ENCODE measurements around the gene GPR148. TPM values are rescaled to one million over a fixed set of nuclear protein-coding genes. Genes with fewer than 3 reads are reported as not detected.

Gene GPR148, protein sequence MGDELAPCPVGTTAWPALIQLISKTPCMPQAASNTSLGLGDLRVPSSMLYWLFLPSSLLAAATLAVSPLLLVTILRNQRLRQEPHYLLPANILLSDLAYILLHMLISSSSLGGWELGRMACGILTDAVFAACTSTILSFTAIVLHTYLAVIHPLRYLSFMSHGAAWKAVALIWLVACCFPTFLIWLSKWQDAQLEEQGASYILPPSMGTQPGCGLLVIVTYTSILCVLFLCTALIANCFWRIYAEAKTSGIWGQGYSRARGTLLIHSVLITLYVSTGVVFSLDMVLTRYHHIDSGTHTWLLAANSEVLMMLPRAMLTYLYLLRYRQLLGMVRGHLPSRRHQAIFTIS
- not detected in 2 replicates for total RNA-seq

DNA sequence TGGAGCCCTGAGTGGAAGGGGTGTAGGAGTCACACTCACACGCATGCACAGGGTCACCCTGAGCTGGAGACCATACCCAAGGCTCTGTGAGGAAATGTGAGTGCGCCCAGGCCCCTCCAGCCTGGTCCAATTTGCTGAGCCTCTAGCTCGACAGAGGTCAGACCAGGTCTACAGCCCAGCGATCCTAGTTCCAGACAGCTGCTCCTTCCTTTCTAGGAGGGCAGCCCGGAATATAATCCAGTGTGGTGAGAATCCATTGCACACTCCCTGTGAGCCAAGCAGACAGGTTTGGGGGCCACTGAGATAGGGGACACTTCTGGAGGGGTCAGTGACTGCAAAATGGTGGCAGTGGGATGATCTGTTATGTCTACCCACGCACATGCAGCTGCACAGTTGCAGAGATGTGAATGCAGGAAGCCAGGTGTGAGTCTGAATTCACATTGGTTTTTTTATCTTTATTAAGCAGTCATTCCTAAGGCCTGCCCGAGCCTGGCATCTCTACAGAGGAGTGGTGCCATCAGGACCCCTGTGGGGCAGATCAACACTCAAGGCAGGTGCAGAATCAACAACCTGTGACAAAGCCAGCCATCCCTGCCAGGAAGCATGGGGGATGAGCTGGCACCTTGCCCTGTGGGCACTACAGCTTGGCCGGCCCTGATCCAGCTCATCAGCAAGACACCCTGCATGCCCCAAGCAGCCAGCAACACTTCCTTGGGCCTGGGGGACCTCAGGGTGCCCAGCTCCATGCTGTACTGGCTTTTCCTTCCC is at the start of gene GPR148:
Gene GPR148, plus strand, starts transcription at position 522 of the 768 bp plus-strand sequence. Its CDS starts 82 bp downstream, at position 604.

DNA sequence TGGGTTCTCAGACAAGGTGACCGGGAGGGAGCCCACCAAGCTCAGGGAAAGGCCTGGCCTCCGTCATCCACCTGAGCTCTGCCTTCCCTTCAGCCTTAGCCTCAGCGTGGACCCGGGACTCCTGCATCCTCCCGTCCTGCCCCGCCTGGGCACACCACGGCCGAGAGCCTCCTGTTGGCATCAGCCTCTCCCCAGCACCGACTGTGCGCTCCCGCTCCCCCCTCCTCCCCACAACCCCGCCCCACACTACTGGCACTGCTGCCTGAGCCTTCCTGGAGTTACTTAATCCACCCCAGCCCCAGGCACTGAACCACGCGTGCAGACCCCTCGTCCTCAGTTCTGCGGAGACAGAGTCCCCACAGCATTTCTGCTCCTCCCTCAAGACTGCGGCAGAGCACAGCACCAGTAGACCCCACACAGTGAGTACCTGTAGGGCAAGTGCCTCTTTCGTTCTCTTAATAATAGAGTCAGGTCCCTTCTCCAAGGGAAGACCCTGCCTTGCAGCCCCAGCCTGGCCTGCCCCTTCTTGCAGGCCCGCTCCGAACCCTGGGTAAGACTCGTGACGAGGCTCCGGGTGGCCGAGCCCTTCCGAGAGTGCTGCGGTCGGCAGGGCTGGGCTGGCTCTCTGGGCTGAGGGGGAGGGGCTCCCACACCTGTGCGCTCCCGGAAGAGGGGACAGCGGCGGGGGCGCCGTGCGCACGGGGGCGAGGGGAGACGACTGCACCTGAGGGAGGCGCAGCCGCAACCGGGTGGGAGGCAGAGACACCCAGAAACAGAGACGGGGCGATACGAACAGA is 26.6 kb downstream of the GPR148 start, which contains the start of gene AMER3:
Gene AMER3, plus strand, starts transcription at position 285 of the 797 bp plus-strand sequence. CDS start 6,533 bp downstream, outside the sequence.

Other genes with a start within 250 kb of the GPR148 start
- under 0.01 TPM in 1 of 2 replicates, not detected in the other for gene POTEI, start 219.7 kb upstream of the GPR148 start, total RNA-seq
- gene CFC1B, start 207.8 kb upstream of the GPR148 start, total RNA-seq, result not detected in 2 replicates
- not detected in 2 replicates for gene CFC1, start 129.5 kb upstream of the GPR148 start, total RNA-seq
- gene POTEJ, start 117.6 kb upstream of the GPR148 start, total RNA-seq, result not detected in 2 replicates
- gene AMER3, start 26.5 kb downstream of the GPR148 start, total RNA-seq, result under 0.01 TPM in 1 of 2 replicates, not detected in the other
- 2.2 and 5.2 TPM in 2 replicates for gene ARHGEF4, start 107.8 kb downstream of the GPR148 start, total RNA-seq